ENCODE data around the gene DLG5. TPM values are rescaled to one million over a fixed set of nuclear protein-coding genes. Genes with fewer than 3 reads are reported as not detected.

DLG5 gene
- total and polyA plus RNA-seq, 9 of the 15 experiments (the other 6 are each of a cell fraction or from before 2014, with no cell fraction given): 1.4 to 26.8 (median 11.2) TPM

DNA sequence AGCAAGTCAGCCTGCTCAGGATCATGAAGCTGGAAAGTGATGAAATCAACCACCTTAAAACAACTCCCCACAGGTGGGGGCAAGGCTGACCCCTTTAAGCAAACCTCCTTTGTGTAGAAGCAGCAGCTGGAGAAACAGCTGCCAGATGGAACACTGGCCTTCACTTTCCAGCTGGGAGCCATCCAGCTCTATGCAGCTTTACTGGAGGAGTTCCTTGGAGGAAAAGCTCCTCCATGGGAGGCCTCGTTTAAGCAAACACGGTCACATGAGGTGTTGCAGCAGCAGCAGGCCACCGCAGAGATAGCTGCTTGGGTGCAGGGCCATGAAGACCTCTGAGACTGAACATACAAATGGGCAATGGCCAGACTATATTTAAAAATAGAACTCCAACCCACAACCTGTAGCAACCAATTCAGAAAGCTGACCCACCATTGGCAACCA, 13.0 kb upstream of the DLG5 start (continued):
- TF ChIP-seq CGGBP1 (CRISPR knock-in tag; IDR thresholded peaks at IDR 0.05): no peak
- no peak for TF ChIP-seq GABPB1 (CRISPR knock-in tag; IDR thresholded peaks at IDR 0.05)
- TF ChIP-seq BHLHE40 (IDR thresholded peaks at IDR 0.05; ENCODE audit: low read length): peak; percentile 43; the same call in 1 of the 2 replicates
- TF ChIP-seq KLF6 (CRISPR knock-in tag; IDR thresholded peaks at IDR 0.05; ENCODE audit: borderline replicate concordance): peak; percentile 33; the same call in 1 of the 2 replicates
- no peak for TF ChIP-seq RB1 (IDR thresholded peaks at IDR 0.05; ENCODE audit: low read depth)
- no peak for TF ChIP-seq ARNT (IDR thresholded peaks at IDR 0.05)
- no peak for TF ChIP-seq PHB (CRISPR knock-in tag; IDR thresholded peaks at IDR 0.05)
- TF ChIP-seq FOXM1 (IDR thresholded peaks at IDR 0.05; ENCODE audit: low read depth): no peak
- no peak for TF ChIP-seq FOXM1 (CRISPR knock-in tag; IDR thresholded peaks at IDR 0.05; ENCODE audit: low read depth)
- 0 out of 2 replicates have a peak, but pooled peaks have one; percentile 23 for TF ChIP-seq ATF3 (IDR thresholded peaks at IDR 0.05)
- TF ChIP-seq ATF3 (CRISPR knock-in tag; conservative IDR thresholded peaks at IDR 0.05): no peak
- no peak for TF ChIP-seq JUNB (CRISPR knock-in tag; conservative IDR thresholded peaks at IDR 0.05)
- TF ChIP-seq HCFC1 (IDR thresholded peaks at IDR 0.05; ENCODE audit: low read depth, low read length): no peak
- no peak for TF ChIP-seq KAT8 (IDR thresholded peaks at IDR 0.05; ENCODE audit: low read depth)
- TF ChIP-seq, protein P1, sequence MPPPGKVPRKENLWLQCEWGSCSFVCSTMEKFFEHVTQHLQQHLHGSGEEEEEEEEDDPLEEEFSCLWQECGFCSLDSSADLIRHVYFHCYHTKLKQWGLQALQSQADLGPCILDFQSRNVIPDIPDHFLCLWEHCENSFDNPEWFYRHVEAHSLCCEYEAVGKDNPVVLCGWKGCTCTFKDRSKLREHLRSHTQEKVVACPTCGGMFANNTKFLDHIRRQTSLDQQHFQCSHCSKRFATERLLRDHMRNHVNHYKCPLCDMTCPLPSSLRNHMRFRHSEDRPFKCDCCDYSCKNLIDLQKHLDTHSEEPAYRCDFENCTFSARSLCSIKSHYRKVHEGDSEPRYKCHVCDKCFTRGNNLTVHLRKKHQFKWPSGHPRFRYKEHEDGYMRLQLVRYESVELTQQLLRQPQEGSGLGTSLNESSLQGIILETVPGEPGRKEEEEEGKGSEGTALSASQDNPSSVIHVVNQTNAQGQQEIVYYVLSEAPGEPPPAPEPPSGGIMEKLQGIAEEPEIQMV (tag; conservative IDR thresholded peaks at IDR 0.05; ENCODE audit: low read depth): no peak
- peak; percentile 55; the same call in 1 of the 2 replicates for TF ChIP-seq USF1 (CRISPR knock-in tag; IDR thresholded peaks at IDR 0.05)
- TF ChIP-seq RBM15 (IDR thresholded peaks at IDR 0.05; ENCODE audit: insufficient read depth, low read length): no peak
- TF ChIP-seq MTF1 (CRISPR knock-in tag; IDR thresholded peaks at IDR 0.05; ENCODE audit: borderline replicate concordance): no peak
- no peak for TF ChIP-seq NR2C2 (CRISPR knock-in tag; IDR thresholded peaks at IDR 0.05)
- TF ChIP-seq NR2C2 (tag; IDR thresholded peaks at IDR 0.05): no peak
- TF ChIP-seq STAG1 (CRISPR knock-in tag; IDR thresholded peaks at IDR 0.05; ENCODE audit: borderline replicate concordance): no peak
- TF ChIP-seq CBFA2T3 (IDR thresholded peaks at IDR 0.05): no peak
- no peak for TF ChIP-seq TEAD1 (CRISPR knock-in tag; IDR thresholded peaks at IDR 0.05)
- no peak for TF ChIP-seq FOXK1 (CRISPR knock-in tag; IDR thresholded peaks at IDR 0.05; ENCODE audit: borderline replicate concordance)
- TF ChIP-seq HDAC2 (IDR thresholded peaks at IDR 0.05): no peak
- 0 out of 2 replicates have a peak, but pooled peaks have one; percentile 31 for TF ChIP-seq ZNF589 (CRISPR knock-in tag; IDR thresholded peaks at IDR 0.05; ENCODE audit: low read depth)
- no peak for TF ChIP-seq KAT2B (IDR thresholded peaks at IDR 0.05; ENCODE audit: low read depth, low read length)
- peak; percentile 37 for TF ChIP-seq CEBPG (CRISPR knock-in tag; IDR thresholded peaks at IDR 0.05)
- TF ChIP-seq CEBPG (tag; conservative IDR thresholded peaks at IDR 0.05 in 1 of 2, IDR thresholded peaks at IDR 0.05 in 1 of 2): peak; percentile 66 to 79; a peak in 3 of 4 replicates
- TF ChIP-seq NCOR1 (IDR thresholded peaks at IDR 0.05): no peak
